Fibroblast of villous mesenchyme (primary cell): Measurements from ENCODE around the gene PARVA. TPM values are rescaled to one million over a fixed set of nuclear protein-coding genes. Genes with fewer than 3 reads are reported as not detected.

ENCODE experiments used
- DNase-seq: peaks from one replicate; pipeline ENCODE4 v3.0.0-alpha.2; 2010; ENCODE audit warnings: low read depth
- H3K4me3 ChIP-seq: 2 replicates; pipeline ENCODE4 v1.5.1; 2011; ENCODE audit warnings: low read depth, mild to moderate bottlenecking, low read length
- CTCF ChIP-seq: IDR thresholded peaks from 2 replicates; pipeline ENCODE4 v1.5.1; 2012; ENCODE audit warnings: low read depth, mild to moderate bottlenecking, low read length; ENCODE audit not compliant: insufficient read depth
- total RNA-seq: library from RNA; depleted of rRNA; stranded (reverse); fragments of >200 nt; gene quantifications from 2 replicates; pipeline ENCODE4 v1.2.3, GENCODE V29; 2012

Gene PARVA
- total RNA-seq, 1 donor, result 76.4 TPM

GRCh38 chr11:12467610-12468009 lies 90.2 kb downstream of the PARVA start:
- no peak for DNase-seq
- no peak for TF ChIP-seq CTCF
- H3K4me3 ChIP-seq, result no peak overlapping the region

GRCh38 chr11:12469451-12469850 lies 92.1 kb downstream of the PARVA start:
- no peak for TF ChIP-seq CTCF
- no peak overlapping the region for H3K4me3 ChIP-seq
- peak; percentile 34 for DNase-seq

GRCh38 chr11:12470236-12470635 lies 92.9 kb downstream of the PARVA start:
- DNase-seq, result no peak
- no peak for TF ChIP-seq CTCF
- H3K4me3 ChIP-seq, result no peak overlapping the region

GRCh38 chr11:12472401-12473005 lies 95.1 kb downstream of the PARVA start:
- DNase-seq, result no peak
- TF ChIP-seq CTCF, result no peak
- no peak overlapping the region for H3K4me3 ChIP-seq

- no peak for TF ChIP-seq CTCF
- no peak for DNase-seq
- H3K4me3 ChIP-seq, result no peak overlapping the region
Observed at GRCh38 chr11:12473381-12473780, 96.0 kb downstream of the PARVA start.

GRCh38 chr11:12474871-12475270 lies 97.5 kb downstream of the PARVA start:
- TF ChIP-seq CTCF, result no peak
- no peak for DNase-seq
- no peak overlapping the region for H3K4me3 ChIP-seq

GRCh38 chr11:12478743-12479142 lies 101.4 kb downstream of the PARVA start:
- peak; percentile 48 for DNase-seq
- H3K4me3 ChIP-seq, result no peak overlapping the region
- no peak for TF ChIP-seq CTCF
